Sciatic nerve (tissue), 2 donors: Measurements from ENCODE around the gene ANTXR2. TPM values are rescaled to one million over a fixed set of nuclear protein-coding genes. Genes with fewer than 3 reads are reported as not detected.
"Not testable (repeated sequence)": the region's sequence is repeated elsewhere in the genome, so short reads cannot be mapped to it uniquely, and the experiment has no call there.

ENCODE experiments used
- ATAC-seq: fragments of 200-7000 bp; cut with Tn5 transposase; one replicate; pipeline ENCODE4 v1.9.1; 2020; ENCODE audit warnings: mild to moderate bottlenecking, moderate library complexity
- DNase-seq: peaks from one replicate; pipeline ENCODE4 v3.0.0-alpha.2; 2020; ENCODE audit warnings: low spot score
- intact Hi-C: fragments of 100-400 bp; cut with DNase I; formaldehyde crosslinking; loops from one replicate; pipeline ENCODE4 v1.14.2; 2022
- total RNA-seq: library from RNA; stranded (reverse); fragmentation: NEBNext Ultra II Directional; extraction: Animal tissue kit (Norgen Biotek cat#: 25700); gene quantifications from one replicate; pipeline ENCODE4 v1.2.1, GENCODE V29; 2021
- donor health status: DM: no; HTN: no; CAD: no.
- donor health status: DM: no; HTN: no; CAD: no.

The ANTXR2 gene
- total RNA-seq, 1 donor from 2014 or later, result 94.4 TPM

- intact Hi-C loops, result no loop called here
- no peak for ATAC-seq
- DNase-seq, result no peak
Observed at GRCh38 chr4:80006935-80007744, 65.9 kb downstream of the ANTXR2 start.

GRCh38 chr4:80005863-80006262 lies 67.2 kb downstream of the ANTXR2 start:
- no peak for DNase-seq
- intact Hi-C loops, result no loop called here
- ATAC-seq, result no peak

- intact Hi-C loops, result no loop called here
- DNase-seq (no peak), ATAC-seq (no peak)
Observed at GRCh38 chr4:80004319-80004718, 68.7 kb downstream of the ANTXR2 start.

- ATAC-seq, DNase-seq, intact Hi-C loops: not testable (repeated sequence)
Observed at GRCh38 chr4:80002559-80002958, 70.5 kb downstream of the ANTXR2 start.

GRCh38 chr4:79999048-79999447 lies 74.0 kb downstream of the ANTXR2 start:
- ATAC-seq, intact Hi-C loops, DNase-seq: not testable (repeated sequence)

GRCh38 chr4:79998201-79998600 lies 74.8 kb downstream of the ANTXR2 start:
- DNase-seq, result no peak
- no peak for ATAC-seq
- intact Hi-C loops, result no loop called here

- intact Hi-C loops, result no loop called here
- DNase-seq (no peak), ATAC-seq (no peak)
Observed at GRCh38 chr4:79996851-79997250, 76.2 kb downstream of the ANTXR2 start.

GRCh38 chr4:79993476-79993875 lies 79.6 kb downstream of the ANTXR2 start:
- ATAC-seq (no peak), DNase-seq (no peak)
- intact Hi-C loops, result no loop called here

GRCh38 chr4:79991601-79992000 lies 81.4 kb downstream of the ANTXR2 start:
- ATAC-seq, result no peak
- intact Hi-C loops, result no loop called here

GRCh38 chr4:79991100-79991499 lies 81.9 kb downstream of the ANTXR2 start:
- intact Hi-C loops, ATAC-seq, DNase-seq: not testable (repeated sequence)

More at GRCh38 chr4:79991601-79992000, 81.4 kb downstream of the ANTXR2 start:
- DNase-seq, result no peak

- ATAC-seq, result no peak
- DNase-seq, result no peak
- intact Hi-C loops, result no loop called here
Observed at GRCh38 chr4:79987401-79987800, 85.6 kb downstream of the ANTXR2 start.

GRCh38 chr4:79983431-79983830 lies 89.6 kb downstream of the ANTXR2 start:
- ATAC-seq (no peak), DNase-seq (no peak)
- intact Hi-C loops, result no loop called here

GRCh38 chr4:79982601-79983322 lies 90.3 kb downstream of the ANTXR2 start:
- ATAC-seq (no peak), DNase-seq (no peak)
- intact Hi-C loops, result no loop called here

GRCh38 chr4:79980448-79980847 lies 92.6 kb downstream of the ANTXR2 start:
- ATAC-seq (no peak), DNase-seq (no peak)
- intact Hi-C loops, result no loop called here

- DNase-seq, result no peak
- no peak for ATAC-seq
- intact Hi-C loops, result loop anchor here (5.0 kb wide), 1 partner anchor 87 kb away; no protein-coding TSS in a partner anchor
Observed at GRCh38 chr4:79979785-79980437, 93.1 kb downstream of the ANTXR2 start.

GRCh38 chr4:79977131-79977840 lies 95.7 kb downstream of the ANTXR2 start:
- ATAC-seq (no peak), DNase-seq (no peak)
- intact Hi-C loops, result loop anchor here (5.0 kb wide), 1 partner anchor 90 kb away; no protein-coding TSS in a partner anchor

- DNase-seq (no peak), ATAC-seq (no peak)
- intact Hi-C loops, result no loop called here
Observed at GRCh38 chr4:79964400-79965211, 108.4 kb downstream of the ANTXR2 start.

GRCh38 chr4:79964020-79964399 lies 109.0 kb downstream of the ANTXR2 start:
- ATAC-seq (peak; percentile 65), DNase-seq (no peak)
- intact Hi-C loops, result no loop called here
